HAP-1 (cell line): ENCODE measurements around the gene FLCN.

Source experiments
- DNase-seq, 2 experiments: peaks; one replicate each; pipeline ENCODE4 v3.0.0-alpha.2; 2016 to 2020; ENCODE audit warnings: low spot score in 2 of 2
- H3K27me3 ChIP-seq: fragments of 250-450 bp; sonication (Bioruptor Pico); 2 replicates; pipeline ENCODE4 v1.5.1; 2020; ENCODE audit warnings: low read depth, mild to moderate bottlenecking, moderate library complexity
- H3K36me3 ChIP-seq: fragments of 250-450 bp; sonication (Bioruptor Pico); replicated peaks from 2 replicates; pipeline ENCODE4 v1.5.1; 2020; ENCODE audit warnings: mild to moderate bottlenecking
- H3K4me1 ChIP-seq: fragments of 250-450 bp; sonication (Bioruptor Pico); 2 replicates; pipeline ENCODE4 v1.5.1; 2020; ENCODE audit warnings: mild to moderate bottlenecking
- H3K4me3 ChIP-seq: fragments of 250-450 bp; sonication (Bioruptor Pico); 2 replicates; pipeline ENCODE4 v1.5.1; 2020; ENCODE audit warnings: mild to moderate bottlenecking, moderate library complexity
- H3K9me3 ChIP-seq: fragments of 250-450 bp; sonication (Bioruptor Pico); 2 replicates; pipeline ENCODE4 v1.5.1; 2020; ENCODE audit warnings: mild to moderate bottlenecking, moderate library complexity
- in situ Hi-C: fragments of 300-500 bp; cut with MboI; formaldehyde crosslinking; loops from 3 replicates; pipeline ENCODE4 v1.14.3; 2020; ENCODE audit warnings: low sequenced_read_pairs, inconsistent platforms, mixed read lengths

Gene FLCN

DNA sequence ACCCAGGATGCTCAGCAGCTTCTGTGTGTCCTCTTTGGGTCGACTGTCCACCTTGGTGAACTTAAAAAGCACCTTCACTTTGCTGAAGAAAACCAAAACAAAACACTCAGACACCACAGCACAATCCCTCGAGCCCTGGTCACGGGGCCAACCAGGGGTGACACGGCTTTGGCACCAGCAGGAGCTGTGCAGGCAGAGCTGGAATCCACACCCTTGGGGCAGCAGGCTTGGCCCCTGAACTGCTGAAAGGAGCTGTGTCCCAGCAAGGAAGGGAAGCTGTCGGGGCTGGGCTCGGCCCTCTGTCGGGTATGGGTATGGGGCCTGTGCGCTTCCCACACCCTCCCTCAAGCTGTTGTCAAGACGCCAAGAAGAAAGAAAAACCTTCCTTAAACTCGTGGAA, 23.2 kb downstream of the FLCN start:
- in situ Hi-C loops: no loop called here
- H3K9me3 ChIP-seq: no peaks in the 10 kb centered on the region
- no peaks in the 10 kb centered on the region for H3K4me1 ChIP-seq
- peaks cover 59% of the 10 kb centered on the region for H3K36me3 ChIP-seq
- no peak overlapping the region for H3K4me3 ChIP-seq
- no peaks in the 10 kb centered on the region for H3K27me3 ChIP-seq
- no peak for DNase-seq

DNA sequence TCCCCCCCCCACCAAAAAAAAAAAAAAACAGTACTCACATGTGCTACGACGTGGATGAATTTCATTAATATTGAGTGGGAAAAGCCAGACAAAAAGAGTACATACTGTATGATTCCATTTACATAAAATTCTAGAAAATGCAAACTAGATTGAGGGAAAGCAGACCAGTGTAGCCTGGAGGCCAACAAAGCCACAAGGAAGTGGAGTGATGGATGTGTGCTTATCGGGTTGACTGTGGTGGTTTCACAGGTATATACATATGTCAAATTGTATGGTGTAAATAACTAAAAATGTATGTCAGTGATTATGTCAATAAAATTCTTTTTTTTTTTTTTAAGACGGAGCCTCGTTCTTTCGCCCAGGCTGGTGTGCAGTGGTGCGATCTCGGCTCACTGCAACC, 29.0 kb downstream of the FLCN start:
- H3K4me3 ChIP-seq: no peak overlapping the region
- H3K9me3 ChIP-seq: no peaks in the 10 kb centered on the region
- H3K36me3 ChIP-seq: peaks cover 32% of the 10 kb centered on the region
- peaks cover 23% of the 10 kb centered on the region for H3K4me1 ChIP-seq
- H3K27me3 ChIP-seq: no peaks in the 10 kb centered on the region
- in situ Hi-C loops: loop anchor here (5.0 to 10.0 kb wide), 2 partner anchors 56 to 203 kb away; no protein-coding TSS in a partner anchor
- no peak for DNase-seq

DNA sequence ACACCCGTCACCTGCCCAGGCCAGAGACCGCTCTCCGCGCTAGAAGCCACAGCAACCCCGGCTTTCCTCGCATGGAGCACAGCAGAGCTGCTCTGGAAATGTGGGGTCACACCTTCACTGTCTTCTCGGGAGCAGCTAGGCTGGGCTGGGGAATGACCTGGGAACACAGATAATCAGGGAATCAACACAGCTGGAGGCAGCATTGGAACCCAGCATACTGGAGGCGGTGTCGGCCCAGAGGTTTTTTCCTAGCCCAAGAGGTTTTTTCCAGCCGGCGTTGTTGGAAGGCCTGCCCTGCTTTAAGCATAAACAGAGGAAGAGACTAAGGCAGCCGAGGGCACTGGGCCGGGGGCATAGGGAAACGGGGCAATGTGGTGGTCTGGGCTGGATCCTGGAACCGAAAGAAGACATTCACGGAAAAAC, 30.0 kb downstream of the FLCN start:
- in situ Hi-C loops: loop anchor here (5.0 to 10.0 kb wide), 2 partner anchors 55 to 202 kb away; no protein-coding TSS in a partner anchor
- no peak for DNase-seq

DNA sequence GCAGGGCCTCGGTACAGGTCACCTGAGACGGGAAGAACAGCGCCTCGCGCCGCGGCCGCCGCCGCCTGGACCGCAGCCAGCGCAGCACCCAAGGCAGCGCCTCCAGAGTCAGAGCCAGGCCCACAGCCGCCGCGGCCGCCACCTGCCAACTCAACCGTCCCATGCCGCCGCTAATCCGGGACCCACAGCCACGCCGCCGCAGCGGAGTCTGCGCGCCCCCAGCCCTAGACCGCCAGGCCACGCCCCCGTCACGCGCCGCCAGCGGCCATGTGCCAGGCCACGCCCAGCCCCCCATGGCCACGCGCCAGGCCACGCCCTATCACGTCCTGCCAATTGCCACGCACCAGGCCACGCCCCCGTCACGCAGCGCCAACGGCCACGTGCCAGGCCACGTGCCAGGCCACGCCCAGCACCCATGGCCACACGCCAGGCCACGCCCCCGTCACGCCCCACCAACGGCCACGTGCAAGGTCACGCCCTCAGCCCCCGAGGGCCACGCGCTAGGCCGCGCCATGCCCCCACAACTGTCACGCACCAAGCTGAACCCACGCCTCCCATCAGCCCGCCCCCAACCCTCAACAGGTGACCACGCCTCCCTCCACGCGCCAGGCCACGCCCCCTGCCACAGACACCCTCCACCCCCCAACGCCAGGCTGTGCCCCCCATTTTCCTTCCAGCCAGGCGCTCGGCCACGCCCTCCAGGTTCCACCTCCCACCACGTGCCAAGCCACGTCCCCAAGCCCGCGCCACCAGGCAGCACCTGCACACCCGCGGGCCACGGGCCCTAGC, 30.6 kb downstream of the FLCN start, which contains the start of gene PLD6:
PLD6 (minus strand) TSS at position 210 of the 789 bp plus-strand sequence; CDS start at position 163, 47 bp downstream.
- Histone ChIP-seq H3K36me3 (peaks cover 40% of the 10 kb centered on the region), H3K27me3 (no peaks in the 10 kb centered on the region), H3K4me3 (peak within 1 kb of the TSS; percentile 62), H3K4me1 (peaks cover 23% of the 10 kb centered on the region), H3K9me3 (no peaks in the 10 kb centered on the region)
- DNase-seq: peak; percentile 84 to 99
- in situ Hi-C loops: loop anchor here (5.0 to 10.0 kb wide), 2 partner anchors 54 to 202 kb away; no protein-coding TSS in a partner anchor

More for the DNA sequence above, 30.0 kb downstream of the FLCN start:
- Histone ChIP-seq H3K9me3 (no peaks in the 10 kb centered on the region), H3K4me1 (peaks cover 23% of the 10 kb centered on the region), H3K36me3 (peaks cover 37% of the 10 kb centered on the region), H3K27me3 (no peaks in the 10 kb centered on the region), H3K4me3 (peak overlapping the region; percentile 62; the same call in 1 of the 2 replicates)

DNA sequence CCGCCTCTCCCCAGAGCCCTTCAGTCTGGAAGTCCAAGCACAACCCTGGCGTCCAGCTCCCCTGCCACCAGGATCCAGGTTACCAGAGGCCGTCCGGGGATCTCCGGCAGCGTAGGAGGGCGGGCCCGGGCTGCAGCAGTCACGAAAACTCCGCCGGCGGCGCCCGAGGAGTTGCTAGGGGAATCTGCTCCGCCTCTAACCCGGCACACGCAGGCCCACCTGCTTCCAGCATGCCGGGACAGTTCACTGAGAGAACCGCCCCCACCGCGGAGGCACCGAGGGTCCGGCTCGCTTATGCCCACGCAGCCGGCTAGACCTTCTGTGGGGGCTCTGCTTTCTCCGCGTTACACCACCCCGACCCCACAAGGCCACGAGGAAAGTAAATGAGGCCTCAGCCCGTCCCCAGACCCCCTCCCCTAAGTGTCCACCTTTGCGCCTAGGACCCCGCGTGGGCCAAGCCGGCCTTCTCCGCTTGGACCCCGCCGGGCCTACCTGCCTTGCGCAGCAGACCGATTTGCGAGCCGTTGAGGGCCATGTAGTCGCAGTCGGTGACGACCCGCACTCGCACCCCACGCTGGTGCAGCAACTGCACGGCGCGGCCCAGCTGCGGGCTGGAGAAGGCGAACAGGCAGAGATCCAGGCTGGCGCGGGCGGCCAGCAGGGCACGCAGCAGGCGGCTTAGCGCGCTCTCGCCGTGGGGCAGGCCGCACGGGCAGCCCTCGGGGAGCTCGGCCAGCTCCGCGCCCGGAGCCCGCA, 31.4 kb downstream of the FLCN start:
- Histone ChIP-seq H3K27me3 (no peaks in the 10 kb centered on the region), H3K9me3 (no peaks in the 10 kb centered on the region), H3K4me1 (peaks cover 23% of the 10 kb centered on the region), H3K36me3 (peaks cover 46% of the 10 kb centered on the region), H3K4me3 (peak overlapping the region; percentile 62)
- peak; percentile 80 to 88 for DNase-seq
- in situ Hi-C loops: loop anchor here (5.0 to 10.0 kb wide), 2 partner anchors 53 to 201 kb away; no protein-coding TSS in a partner anchor

DNA sequence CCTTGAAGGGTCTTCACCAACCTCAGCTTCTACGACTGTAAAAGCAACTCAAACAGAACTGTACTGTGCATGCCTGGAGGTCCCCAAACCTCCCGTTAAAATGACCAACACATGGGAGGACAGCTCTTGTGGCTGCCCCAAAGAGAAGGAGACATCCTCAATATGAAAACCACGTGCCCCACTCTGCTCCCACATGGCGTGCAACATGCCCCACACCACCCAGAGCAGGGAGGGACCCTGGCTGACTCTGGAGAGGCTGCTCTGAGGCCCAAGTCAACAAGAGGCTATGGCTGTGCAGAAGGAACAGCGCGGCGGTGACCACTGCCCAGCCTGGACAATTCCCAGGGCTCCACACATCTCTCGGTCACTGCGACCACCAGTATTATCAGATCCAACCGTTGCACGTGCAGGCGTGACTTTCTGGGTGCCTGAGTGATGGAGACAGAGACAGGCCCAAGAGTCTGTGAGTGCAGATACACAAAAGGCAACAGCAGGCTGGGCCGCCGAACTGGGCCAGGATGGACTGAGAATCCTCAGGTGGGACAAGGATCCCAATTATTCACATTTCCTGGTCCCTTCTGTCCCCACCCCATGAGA, 32.2 kb downstream of the FLCN start:
- H3K27me3 ChIP-seq: no peaks in the 10 kb centered on the region
- in situ Hi-C loops: loop anchor here (5.0 to 10.0 kb wide), 2 partner anchors 52 to 200 kb away; no protein-coding TSS in a partner anchor
- H3K36me3 ChIP-seq: peaks cover 48% of the 10 kb centered on the region
- H3K4me3 ChIP-seq: peak overlapping the region; percentile 62
- peaks cover 23% of the 10 kb centered on the region for H3K4me1 ChIP-seq
- no peaks in the 10 kb centered on the region for H3K9me3 ChIP-seq
- peak in 1 of 2 experiments; percentile 43 for DNase-seq

DNA sequence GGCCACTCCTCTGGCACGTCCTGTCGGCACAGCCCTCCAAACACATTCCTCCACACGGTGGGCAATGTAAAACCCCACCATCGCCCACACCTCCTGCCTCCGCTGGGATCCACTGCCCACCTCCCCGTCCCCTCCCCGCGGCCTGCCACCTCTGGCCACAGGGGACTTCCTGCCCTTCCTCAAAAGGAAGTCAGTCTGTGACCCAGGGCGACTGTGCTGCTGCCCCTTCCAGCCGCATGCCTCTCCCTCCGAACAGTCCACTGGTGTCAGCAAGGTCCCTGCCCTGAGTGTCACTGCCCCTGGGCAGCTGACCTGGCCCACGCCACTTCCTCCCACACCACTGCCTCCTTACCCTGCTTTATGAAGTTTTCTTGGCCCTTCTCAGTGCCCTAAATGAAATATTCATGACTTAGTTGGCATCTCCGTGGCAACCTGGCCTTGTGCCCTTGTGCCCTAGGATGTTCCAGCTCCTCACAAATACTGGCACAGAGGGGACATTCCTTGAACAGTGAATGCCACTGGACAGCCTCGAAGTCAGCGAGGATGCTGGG, 32.9 kb downstream of the FLCN start:
- peaks cover 54% of the 10 kb centered on the region for H3K36me3 ChIP-seq
- no peaks in the 10 kb centered on the region for H3K27me3 ChIP-seq
- in situ Hi-C loops: loop anchor here (10.0 kb wide), 1 partner anchor 199 kb away; no protein-coding TSS in a partner anchor
- peaks cover 23% of the 10 kb centered on the region for H3K4me1 ChIP-seq
- no peaks in the 10 kb centered on the region for H3K9me3 ChIP-seq
- DNase-seq: no peak
- peak overlapping the region; percentile 62 for H3K4me3 ChIP-seq

DNA sequence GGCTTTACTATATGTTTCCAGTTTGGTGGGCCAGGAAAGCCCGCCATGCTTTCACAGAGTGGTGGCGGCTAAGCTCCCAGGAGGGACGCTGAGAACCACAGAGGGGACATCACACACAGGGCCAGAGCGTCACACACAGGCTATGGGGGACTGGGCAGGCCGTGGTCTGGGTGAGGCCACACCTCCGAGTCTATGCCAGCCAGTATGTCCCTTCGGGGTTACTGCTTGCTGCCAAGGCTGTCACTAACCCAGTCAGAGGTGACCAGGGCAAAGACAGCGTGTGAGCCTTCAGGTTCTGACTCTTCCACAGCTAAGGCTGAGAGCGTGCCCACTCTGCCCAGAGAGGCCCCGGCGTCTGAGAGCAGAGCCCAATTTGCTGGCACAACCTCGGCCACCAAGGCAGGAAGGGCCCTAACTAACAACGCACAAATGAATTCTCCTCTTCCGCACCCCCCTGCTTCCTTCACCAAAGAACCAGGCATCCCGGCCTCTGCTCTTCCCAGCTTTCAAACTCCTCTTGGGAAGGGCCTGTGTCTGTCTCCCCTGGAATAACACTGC, 33.7 kb downstream of the FLCN start:
- no peak overlapping the region for H3K4me3 ChIP-seq
- H3K9me3 ChIP-seq: no peaks in the 10 kb centered on the region
- peaks cover 23% of the 10 kb centered on the region for H3K4me1 ChIP-seq
- H3K27me3 ChIP-seq: no peaks in the 10 kb centered on the region
- in situ Hi-C loops: loop anchor here (10.0 kb wide), 1 partner anchor 198 kb away; no protein-coding TSS in a partner anchor
- no peak for DNase-seq
- H3K36me3 ChIP-seq: peaks cover 54% of the 10 kb centered on the region

DNA sequence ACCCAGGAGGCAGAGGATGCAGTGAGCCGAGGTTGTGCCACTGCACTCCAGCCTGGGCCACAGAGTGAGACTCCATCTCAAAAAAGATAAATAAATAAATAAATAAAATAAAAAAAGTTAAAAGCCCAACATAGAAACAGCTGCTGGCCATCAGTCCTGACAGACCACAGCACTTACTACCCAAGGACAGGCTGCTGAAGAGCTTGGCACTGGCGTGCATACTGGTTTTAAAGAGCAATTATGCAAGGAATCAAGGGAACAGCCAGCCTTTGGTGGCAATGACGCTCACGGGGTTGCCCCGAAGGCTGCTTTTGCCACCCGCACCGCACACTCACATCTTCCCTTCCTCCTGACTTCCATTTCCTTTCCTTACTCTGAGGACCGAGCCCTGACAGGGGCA, 35.1 kb downstream of the FLCN start:
- in situ Hi-C loops: loop anchor here (10.0 kb wide), 1 partner anchor 197 kb away; no protein-coding TSS in a partner anchor
- no peak for DNase-seq
- H3K4me3 ChIP-seq: no peak overlapping the region
- H3K9me3 ChIP-seq: no peaks in the 10 kb centered on the region
- peaks cover 21% of the 10 kb centered on the region for H3K4me1 ChIP-seq
- peaks cover 54% of the 10 kb centered on the region for H3K36me3 ChIP-seq
- H3K27me3 ChIP-seq: no peaks in the 10 kb centered on the region

DNA sequence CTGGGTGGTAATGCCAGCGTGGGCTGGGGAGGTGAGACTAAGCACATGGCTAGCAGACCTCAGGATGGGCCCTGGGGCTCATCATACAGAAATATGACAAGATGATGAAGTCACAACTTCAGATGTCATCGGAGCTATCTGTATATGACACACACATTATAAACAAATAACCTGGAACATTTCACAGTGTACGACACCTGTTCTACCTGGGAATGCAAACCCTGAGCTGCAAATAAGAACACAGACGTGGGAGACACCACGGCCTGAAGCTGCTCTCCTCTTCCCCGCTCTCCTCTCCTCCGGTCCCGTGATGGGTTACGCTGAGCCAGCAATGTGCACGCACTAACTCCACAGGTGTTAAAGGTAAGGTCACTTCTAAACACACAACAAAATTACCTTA, 35.7 kb downstream of the FLCN start:
- Histone ChIP-seq H3K27me3 (no peaks in the 10 kb centered on the region), H3K36me3 (peaks cover 54% of the 10 kb centered on the region), H3K9me3 (no peaks in the 10 kb centered on the region), H3K4me1 (peaks cover 15% of the 10 kb centered on the region), H3K4me3 (no peak overlapping the region)
- no peak for DNase-seq
- in situ Hi-C loops: loop anchor here (10.0 kb wide), 1 partner anchor 196 kb away; no protein-coding TSS in a partner anchor

DNA sequence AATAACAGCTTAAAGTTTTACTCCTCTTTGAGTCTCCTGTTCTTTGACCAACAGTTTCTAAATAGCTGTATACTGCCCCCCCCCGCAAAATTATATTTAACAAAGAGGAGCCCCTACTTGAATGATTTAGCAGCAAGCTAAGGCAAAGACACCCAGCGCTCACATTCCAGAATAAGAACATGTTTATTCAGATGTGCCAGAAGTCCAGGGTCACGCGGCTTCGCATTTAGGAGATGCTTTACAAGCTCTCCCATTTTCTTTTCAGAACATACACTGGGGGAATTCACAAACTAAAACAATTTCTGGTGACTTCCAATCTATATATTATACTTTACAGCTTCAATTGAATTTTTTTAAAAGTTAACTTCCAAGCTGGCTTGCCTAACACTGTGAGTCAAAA, 36.1 kb downstream of the FLCN start:
- Histone ChIP-seq H3K4me1 (peaks cover 12% of the 10 kb centered on the region), H3K36me3 (peaks cover 54% of the 10 kb centered on the region), H3K27me3 (no peaks in the 10 kb centered on the region), H3K9me3 (no peaks in the 10 kb centered on the region), H3K4me3 (no peak overlapping the region)
- in situ Hi-C loops: loop anchor here (10.0 kb wide), 1 partner anchor 196 kb away; no protein-coding TSS in a partner anchor
- no peak for DNase-seq

DNA sequence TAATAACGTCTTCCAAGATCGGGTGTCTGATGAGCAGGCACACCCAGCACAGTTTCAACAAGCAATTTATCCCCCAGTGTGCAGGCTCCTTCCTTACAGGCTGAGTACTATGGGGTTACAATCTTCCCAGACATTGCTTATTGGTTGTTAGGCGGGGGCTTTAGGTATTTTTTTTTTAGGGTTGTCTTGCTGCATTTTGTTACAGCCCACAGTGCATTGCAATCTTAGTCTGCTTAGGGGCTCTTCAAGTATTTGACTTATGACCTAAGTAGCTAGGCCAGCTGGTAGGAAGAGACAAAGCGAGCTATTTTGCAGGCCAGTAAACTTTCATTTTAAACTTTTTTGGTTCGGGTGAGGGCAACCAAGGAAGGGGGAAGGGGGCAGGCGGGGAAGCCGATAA, 36.7 kb downstream of the FLCN start:
- in situ Hi-C loops: loop anchor here (10.0 kb wide), 1 partner anchor 196 kb away; no protein-coding TSS in a partner anchor
- no peak for DNase-seq
- no peaks in the 10 kb centered on the region for H3K9me3 ChIP-seq
- H3K4me1 ChIP-seq: peaks cover 12% of the 10 kb centered on the region
- H3K36me3 ChIP-seq: peaks cover 54% of the 10 kb centered on the region
- H3K4me3 ChIP-seq: no peak overlapping the region
- H3K27me3 ChIP-seq: no peaks in the 10 kb centered on the region

DNA sequence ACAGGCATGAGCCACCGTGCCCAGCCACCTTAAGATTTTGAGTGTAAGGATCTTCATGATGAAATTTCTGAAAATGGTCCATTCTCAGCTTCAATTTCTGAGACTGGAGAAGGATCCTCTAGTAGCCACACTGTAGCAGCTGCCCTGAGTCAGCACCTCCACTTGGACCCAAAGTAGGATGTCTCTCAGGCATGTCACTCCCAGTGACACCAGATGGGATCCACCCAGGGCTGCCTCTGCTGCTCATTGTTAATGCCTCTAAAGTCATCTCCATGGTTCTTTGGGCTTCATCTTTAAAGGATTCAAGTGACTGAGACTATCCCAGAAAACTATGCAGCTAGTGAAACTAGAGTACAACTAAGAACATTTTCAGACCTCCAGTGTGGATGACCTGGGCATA, 38.7 kb downstream of the FLCN start:
- Histone ChIP-seq H3K4me1 (no peaks in the 10 kb centered on the region), H3K4me3 (no peak overlapping the region), H3K36me3 (peaks cover 35% of the 10 kb centered on the region), H3K27me3 (no peaks in the 10 kb centered on the region), H3K9me3 (no peaks in the 10 kb centered on the region)
- in situ Hi-C loops: no loop called here
- DNase-seq: no peak
